GM23248 (cell line): ENCODE data around the gene PLCE1.

Source experiments
- EZH2 ChIP-seq: fragments of 200-600 bp; sonication (generic); IDR thresholded peaks from 2 replicates; pipeline ENCODE4 v1.6.1; 2018; ENCODE audit warnings: antibody characterized with exemption, mild to moderate bottlenecking; ENCODE audit not compliant: insufficient read depth, poor library complexity, severe bottlenecking
- EZH2phosphoT487 ChIP-seq: fragments of 200-600 bp; sonication (generic); IDR thresholded peaks from 2 replicates; pipeline ENCODE4 v1.6.1; 2018; ENCODE audit warnings: antibody characterized with exemption, moderate library complexity, mild to moderate bottlenecking, low read depth; ENCODE audit not compliant: insufficient read depth

- TF ChIP-seq EZH2 (no peak), EZH2phosphoT487 (no peak)
Measured at GRCh38 chr10:94010116-94010515, 16.4 kb downstream of the PLCE1 start.
